ENCODE results near the gene KRT83.

- TF ChIP-seq POLR2AphosphoS5 (IDR thresholded peaks at IDR 0.05; ENCODE audit: insufficient read depth in 1 of 2, low read depth in 1 of 2) (no peak), CTCF (IDR thresholded peaks at IDR 0.05) (no peak), POLR2A (IDR thresholded peaks at IDR 0.05) (no peak)
Observed at GRCh38 chr12:52366738-52367485, 45.7 kb upstream of the KRT83 start, which contains the start of gene KRT85.
